AG04449 (cell line): ENCODE measurements around the gene PDGFC.

Source experiments
- CTCF ChIA-PET: fragments of 350-600 bp; formaldehyde crosslinking; extraction: SDS; loops from one replicate; lab custom pipeline; 2021; ENCODE audit warnings: antibody characterized with exemption; lab: Yijun Ruan, JAX
- POLR2A ChIA-PET: fragments of 400-600, 350-600 bp; formaldehyde crosslinking; extraction: SDS; loops from one replicate; lab custom pipeline; 2020; ENCODE audit warnings: antibody characterized with exemption, inconsistent platforms; lab: Yijun Ruan, JAX
- DNase-seq: peaks from one replicate; pipeline ENCODE4 v3.0.0-alpha.2; 2010; ENCODE audit warnings: low read depth, low spot score
- H3K4me3 ChIP-seq: 2 replicates; pipeline ENCODE4 v1.5.1; 2011; ENCODE audit warnings: low read depth, mild to moderate bottlenecking, control low read depth, low read length
- TF ChIP-seq, protein P1 (sequence below): IDR thresholded peaks from one replicate; pipeline ENCODE4 v1.5.1; 2011; ENCODE audit warnings: mild to moderate bottlenecking, moderate library complexity, low read length, control low read depth, inconsistent platforms; ENCODE audit not compliant: insufficient read depth; ENCODE audit errors: missing control alignments

Gene PDGFC

DNA sequence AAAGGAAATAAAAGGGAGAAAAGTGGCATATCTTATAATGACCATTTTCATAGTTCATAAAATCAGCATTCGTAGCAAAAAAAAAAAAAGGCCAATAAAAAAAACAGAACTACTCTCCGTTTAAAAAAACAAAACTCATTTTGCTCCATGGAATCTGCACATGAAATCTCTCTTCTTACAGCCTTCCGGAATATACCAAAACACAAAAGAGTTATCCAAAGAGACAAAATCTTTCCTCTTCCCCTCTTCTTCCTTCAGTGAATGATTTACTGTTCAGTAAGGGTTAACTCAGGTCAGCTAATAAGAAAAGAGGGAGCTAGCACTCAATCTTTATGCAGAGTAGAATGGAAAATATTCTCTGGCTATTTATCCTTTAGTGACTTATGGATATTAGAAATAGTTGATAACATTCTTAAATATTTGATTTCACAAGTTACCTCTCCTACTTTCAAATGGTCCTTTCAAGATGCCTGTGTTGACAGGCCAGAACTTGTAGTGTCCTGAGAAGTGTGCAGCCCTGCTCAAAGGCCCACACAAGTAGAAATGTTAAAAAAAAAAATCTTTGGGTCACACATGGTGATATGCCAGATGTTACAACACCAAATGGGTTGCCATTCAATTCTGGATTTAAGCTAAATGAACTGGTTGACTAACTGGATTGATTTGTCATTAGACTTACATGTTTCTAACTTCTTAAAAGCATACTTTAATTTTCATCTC is 42.1 kb downstream of the PDGFC start:
- CTCF ChIA-PET = no interaction called here
- TF ChIP-seq, protein P1, sequence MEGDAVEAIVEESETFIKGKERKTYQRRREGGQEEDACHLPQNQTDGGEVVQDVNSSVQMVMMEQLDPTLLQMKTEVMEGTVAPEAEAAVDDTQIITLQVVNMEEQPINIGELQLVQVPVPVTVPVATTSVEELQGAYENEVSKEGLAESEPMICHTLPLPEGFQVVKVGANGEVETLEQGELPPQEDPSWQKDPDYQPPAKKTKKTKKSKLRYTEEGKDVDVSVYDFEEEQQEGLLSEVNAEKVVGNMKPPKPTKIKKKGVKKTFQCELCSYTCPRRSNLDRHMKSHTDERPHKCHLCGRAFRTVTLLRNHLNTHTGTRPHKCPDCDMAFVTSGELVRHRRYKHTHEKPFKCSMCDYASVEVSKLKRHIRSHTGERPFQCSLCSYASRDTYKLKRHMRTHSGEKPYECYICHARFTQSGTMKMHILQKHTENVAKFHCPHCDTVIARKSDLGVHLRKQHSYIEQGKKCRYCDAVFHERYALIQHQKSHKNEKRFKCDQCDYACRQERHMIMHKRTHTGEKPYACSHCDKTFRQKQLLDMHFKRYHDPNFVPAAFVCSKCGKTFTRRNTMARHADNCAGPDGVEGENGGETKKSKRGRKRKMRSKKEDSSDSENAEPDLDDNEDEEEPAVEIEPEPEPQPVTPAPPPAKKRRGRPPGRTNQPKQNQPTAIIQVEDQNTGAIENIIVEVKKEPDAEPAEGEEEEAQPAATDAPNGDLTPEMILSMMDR = no peak
- POLR2A ChIA-PET = no interaction called here
- no peak for DNase-seq
- no peak overlapping the region for H3K4me3 ChIP-seq

DNA sequence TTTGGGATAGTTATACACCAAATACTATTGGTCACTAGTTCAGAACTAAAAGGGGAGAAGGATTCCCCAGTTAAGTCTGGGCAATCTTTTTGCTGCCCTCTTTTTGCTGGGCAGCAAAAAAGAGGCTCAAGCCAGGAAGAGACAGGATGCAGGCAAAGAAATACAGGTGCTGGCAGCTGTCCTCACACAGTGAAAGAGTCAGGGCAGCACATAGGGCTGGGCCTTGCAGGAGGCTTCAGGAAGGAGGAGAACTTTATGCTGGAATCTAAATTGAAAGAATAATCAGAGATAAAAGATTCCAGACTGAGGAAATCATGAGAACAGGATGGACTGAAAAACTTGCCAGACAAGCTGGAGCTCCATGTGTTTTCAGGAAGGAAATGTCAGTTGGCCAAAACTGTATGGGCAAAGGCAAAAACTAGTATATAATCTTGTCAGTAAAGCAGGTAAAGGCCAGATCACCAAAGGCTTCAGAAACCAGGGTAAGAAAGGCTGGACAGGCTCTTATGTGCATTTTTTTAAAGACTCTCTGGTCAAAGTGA is 46.8 kb downstream of the PDGFC start:
- no peak for DNase-seq
- CTCF ChIA-PET = no interaction called here
- POLR2A ChIA-PET = no interaction called here
- TF ChIP-seq, protein P1 = no peak
- H3K4me3 ChIP-seq = no peak overlapping the region

DNA sequence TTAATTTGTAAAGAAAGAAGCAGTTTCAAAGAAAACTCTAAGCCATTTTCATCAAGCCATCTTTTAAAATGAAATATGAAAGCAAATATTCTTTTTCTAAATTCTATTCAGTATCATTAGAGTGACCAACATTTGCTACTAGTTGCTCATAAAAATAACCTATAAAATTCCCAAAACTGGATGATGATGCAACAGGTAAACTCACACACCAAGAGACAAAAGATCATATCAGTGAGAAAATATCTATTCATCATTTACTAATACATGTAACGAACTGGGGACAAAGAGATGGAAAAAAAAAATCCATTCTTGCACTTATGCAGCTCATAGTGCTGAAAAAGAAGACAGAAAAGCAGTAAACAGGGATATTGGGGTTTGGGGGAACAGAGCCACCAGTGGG is 48.1 kb downstream of the PDGFC start:
- TF ChIP-seq, protein P1 = no peak
- DNase-seq = no peak
- ChIA-PET POLR2A (no interaction called here), CTCF (interaction anchor here (1.2 kb wide), 1 partner anchor 17 kb away, joined by 4 read pairs; no protein-coding TSS in a partner anchor)
- no peak overlapping the region for H3K4me3 ChIP-seq

DNA sequence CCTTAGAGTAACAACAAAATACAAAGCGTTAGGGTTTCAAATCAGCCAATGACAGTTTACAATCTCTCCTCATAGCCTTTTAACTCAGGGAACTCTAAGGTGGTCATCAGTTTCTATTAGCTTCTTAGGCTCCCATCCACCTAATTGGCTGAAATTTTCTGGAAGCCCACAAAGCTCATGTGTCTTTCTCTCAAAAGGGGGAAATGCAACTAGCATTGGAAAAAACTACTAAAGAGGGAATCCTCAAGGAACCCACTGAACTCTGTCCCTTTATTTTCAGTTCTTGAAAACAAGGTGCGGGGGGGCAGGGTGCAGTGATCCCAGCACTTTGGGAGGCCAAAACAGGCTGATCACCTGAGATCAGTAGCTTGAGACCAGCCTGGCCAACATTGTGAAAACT is 56.4 kb downstream of the PDGFC start:
- ChIA-PET POLR2A (no interaction called here), CTCF (interaction anchor here (0.6 to 1.5 kb wide), 3 partner anchors 12 to 962 kb away, joined by 3 to 5 read pairs (median 3); no protein-coding TSS in a partner anchor)
- TF ChIP-seq, protein P1 = no peak
- DNase-seq = no peak
- no peak overlapping the region for H3K4me3 ChIP-seq

DNA sequence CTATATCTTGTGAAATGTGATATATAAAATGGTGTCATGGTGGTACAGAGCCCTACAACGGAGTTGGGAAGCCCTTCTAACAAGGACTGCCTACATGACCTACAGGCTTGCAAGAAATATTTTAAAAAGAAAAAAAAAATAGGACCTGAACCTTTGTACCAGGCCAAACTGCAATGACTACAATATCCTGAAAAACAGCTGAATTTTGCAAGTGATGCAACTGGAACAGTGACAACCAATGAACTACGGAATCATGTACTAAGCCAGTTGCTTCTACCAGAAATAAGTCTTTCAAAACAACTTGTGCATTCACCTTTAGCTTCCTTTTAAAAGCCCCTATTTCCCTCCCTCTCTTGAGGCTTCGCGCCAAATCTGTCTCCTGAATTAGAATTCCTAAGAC is 58.4 kb downstream of the PDGFC start:
- H3K4me3 ChIP-seq = no peak overlapping the region
- no peak for DNase-seq
- TF ChIP-seq, protein P1 = no peak
- CTCF ChIA-PET = no interaction called here
- POLR2A ChIA-PET = no interaction called here

DNA sequence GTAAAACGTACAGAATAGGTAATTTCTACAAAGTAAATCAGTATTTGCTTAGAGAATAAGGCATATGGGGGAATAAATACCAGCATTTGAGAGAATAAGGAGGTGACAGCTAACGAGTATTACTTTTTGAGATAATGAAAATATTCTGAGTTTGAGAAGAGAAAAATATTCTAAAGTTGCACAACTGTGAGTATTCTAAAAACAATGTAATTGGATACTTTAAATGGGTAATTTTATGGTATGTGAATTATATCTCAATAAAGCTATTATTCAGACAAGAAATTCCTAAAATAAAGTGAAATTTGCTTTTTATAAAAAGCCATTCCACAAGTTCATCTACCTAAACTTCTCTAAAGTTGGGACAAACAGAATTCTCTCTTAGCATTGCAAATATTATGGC is 62.6 kb downstream of the PDGFC start:
- no peak overlapping the region for H3K4me3 ChIP-seq
- no peak for DNase-seq
- ChIA-PET POLR2A (no interaction called here), CTCF (no interaction called here)
- TF ChIP-seq, protein P1 = no peak
